Renal cortical epithelial cell (primary cell): ENCODE measurements around the gene TTC21A. TPM values are rescaled to one million over a fixed set of nuclear protein-coding genes. Genes with fewer than 3 reads are reported as not detected.

Experiments used
- DNase-seq: peaks from one replicate; pipeline ENCODE4 v3.0.0-alpha.2; 2011; ENCODE audit warnings: low read depth
- total RNA-seq: library from RNA; depleted of rRNA; stranded (reverse); fragments of >200 nt; gene quantifications from 2 replicates; pipeline ENCODE4 v1.2.3, GENCODE V29; 2014

TTC21A gene
- total RNA-seq, 1 donor from 2014 or later = 4.7 TPM

- no peak for DNase-seq
Measured at GRCh38 chr3:39136533-39137434, 29.3 kb downstream of the TTC21A start.

- no peak for DNase-seq
Measured at GRCh38 chr3:39137435-39137936, 30.0 kb downstream of the TTC21A start.

GRCh38 chr3:39137991-39138803 is 30.7 kb downstream of the TTC21A start:
- DNase-seq = no peak

GRCh38 chr3:39138804-39139415 is 31.4 kb downstream of the TTC21A start:
- no peak for DNase-seq

- DNase-seq = no peak
Measured at GRCh38 chr3:39139442-39139841, 32.0 kb downstream of the TTC21A start.

- DNase-seq = no peak
Measured at GRCh38 chr3:39140341-39140971, 33.0 kb downstream of the TTC21A start.

GRCh38 chr3:39141171-39141995 is 33.9 kb downstream of the TTC21A start:
- peak; percentile 44 for DNase-seq

- DNase-seq = no peak
Measured at GRCh38 chr3:39142067-39142466, 34.6 kb downstream of the TTC21A start.

- no peak for DNase-seq
Measured at GRCh38 chr3:39143051-39143885, 35.8 kb downstream of the TTC21A start.

GRCh38 chr3:39144095-39144747 is 36.7 kb downstream of the TTC21A start:
- DNase-seq = no peak

- no peak for DNase-seq
Measured at GRCh38 chr3:39144748-39145380, 37.4 kb downstream of the TTC21A start.

- DNase-seq = no peak
Measured at GRCh38 chr3:39146083-39146501, 38.6 kb downstream of the TTC21A start.

GRCh38 chr3:39146611-39147591 is 39.4 kb downstream of the TTC21A start:
- peak; percentile 94 for DNase-seq

GRCh38 chr3:39147711-39148434 is 40.4 kb downstream of the TTC21A start:
- peak; percentile 82 for DNase-seq

- DNase-seq = no peak
Measured at GRCh38 chr3:39148435-39149058, 41.1 kb downstream of the TTC21A start.

GRCh38 chr3:39149059-39149455 is 41.6 kb downstream of the TTC21A start:
- no peak for DNase-seq
